Lower leg skin (tissue), 4 donors: Measurements from ENCODE around the gene F2RL3. TPM values are rescaled to one million over a fixed set of nuclear protein-coding genes. Genes with fewer than 3 reads are reported as not detected.
"Not testable (repeated sequence)": the region's sequence is repeated elsewhere in the genome, so short reads cannot be mapped to it uniquely, and the experiment has no call there.

ENCODE experiments used
- DNase-seq, 2 donors: peaks; one replicate each; pipeline ENCODE4 v3.0.0-alpha.2; 2019; ENCODE audit warnings: low spot score in 2 of 2
- H3K4me3 ChIP-seq: fragments of 200-600 bp; sonication (generic); 2 replicates; pipeline ENCODE4 v1.5.1; 2017; ENCODE audit warnings: mild to moderate bottlenecking, low read depth; ENCODE audit not compliant: poor library complexity, severe bottlenecking
- POLR2A ChIP-seq, 2 donors: fragments of 450-650 bp; IDR thresholded peaks; one replicate each; pipeline ENCODE4 v1.6.1; 2016 to 2017; ENCODE audit warnings: antibody characterized with exemption in 2 of 2, mild to moderate bottlenecking in 1 of 2, moderate library complexity in 1 of 2
- WGBS, 2 donors: methylation state at CpG; one replicate each; pipeline ENCODE4 v1.1.5; 2018; 5-methylcytosine and 5-hydroxymethylcytosine counted together
- intact Hi-C: fragments of 100-400 bp; cut with DNase I; formaldehyde crosslinking; loops from one replicate; pipeline ENCODE4 v1.15.0; 2023; ENCODE audit warnings: low total_unique reads
- total RNA-seq, 4 donors: library from RNA; depleted of rRNA; stranded (reverse); fragments of >200 nt; gene quantifications; one replicate each; pipeline ENCODE4 v1.1.0, GENCODE V29; 2016
- TF ChIP-seq, protein P1 (sequence below), 3 donors: fragments of 450-650 bp; IDR thresholded peaks; one replicate each; pipeline ENCODE4 v1.5.1; 2016; ENCODE audit warnings: antibody characterized with exemption in 3 of 3, mild to moderate bottlenecking in 3 of 3, moderate library complexity in 2 of 3

The F2RL3 gene
- total RNA-seq, 4 donors from 2014 or later, result 3.7 to 11.0 (median 5.6) TPM

DNA sequence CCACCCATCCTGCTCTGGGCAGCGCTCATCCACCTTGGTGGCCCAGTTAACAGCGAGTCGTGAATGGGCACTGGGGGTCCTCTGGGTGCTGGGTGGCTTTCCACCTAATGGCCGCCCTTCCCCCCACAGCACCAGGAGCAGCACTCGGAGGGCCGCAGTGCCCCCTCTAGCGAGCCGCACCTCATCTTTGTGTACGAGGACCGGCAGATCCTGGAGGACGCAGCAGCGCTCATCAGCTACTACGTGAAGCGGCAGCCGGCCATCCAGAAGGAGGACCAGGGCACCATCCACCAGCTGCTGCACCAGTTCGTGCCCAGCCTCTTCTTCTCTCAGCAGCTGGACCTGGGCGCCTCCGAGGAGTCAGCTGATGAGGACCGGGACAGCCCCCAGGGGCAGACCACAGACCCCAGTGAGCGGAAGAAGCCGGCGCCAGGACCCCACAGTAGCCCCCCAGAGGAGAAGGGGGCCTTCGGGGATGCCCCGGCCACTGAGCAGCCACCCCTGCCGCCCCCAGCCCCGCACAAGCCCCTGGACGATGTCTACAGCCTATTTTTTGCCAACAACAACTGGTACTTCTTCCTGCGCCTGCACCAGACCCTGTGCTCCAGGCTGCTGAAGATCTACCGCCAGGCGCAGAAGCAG lies 19.3 kb upstream of the F2RL3 start:
- intact Hi-C loops, result no loop called here
- 94 to 97% methylated on average over 16 to 20 of the region's 30 CpGs for WGBS, 2 donors
- no peak for DNase-seq
- no peak overlapping the region for H3K4me3 ChIP-seq
- no peak for TF ChIP-seq POLR2A (IDR thresholded peaks at IDR 0.05)
- TF ChIP-seq, protein P1, sequence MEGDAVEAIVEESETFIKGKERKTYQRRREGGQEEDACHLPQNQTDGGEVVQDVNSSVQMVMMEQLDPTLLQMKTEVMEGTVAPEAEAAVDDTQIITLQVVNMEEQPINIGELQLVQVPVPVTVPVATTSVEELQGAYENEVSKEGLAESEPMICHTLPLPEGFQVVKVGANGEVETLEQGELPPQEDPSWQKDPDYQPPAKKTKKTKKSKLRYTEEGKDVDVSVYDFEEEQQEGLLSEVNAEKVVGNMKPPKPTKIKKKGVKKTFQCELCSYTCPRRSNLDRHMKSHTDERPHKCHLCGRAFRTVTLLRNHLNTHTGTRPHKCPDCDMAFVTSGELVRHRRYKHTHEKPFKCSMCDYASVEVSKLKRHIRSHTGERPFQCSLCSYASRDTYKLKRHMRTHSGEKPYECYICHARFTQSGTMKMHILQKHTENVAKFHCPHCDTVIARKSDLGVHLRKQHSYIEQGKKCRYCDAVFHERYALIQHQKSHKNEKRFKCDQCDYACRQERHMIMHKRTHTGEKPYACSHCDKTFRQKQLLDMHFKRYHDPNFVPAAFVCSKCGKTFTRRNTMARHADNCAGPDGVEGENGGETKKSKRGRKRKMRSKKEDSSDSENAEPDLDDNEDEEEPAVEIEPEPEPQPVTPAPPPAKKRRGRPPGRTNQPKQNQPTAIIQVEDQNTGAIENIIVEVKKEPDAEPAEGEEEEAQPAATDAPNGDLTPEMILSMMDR (IDR thresholded peaks at IDR 0.05), result no peak

DNA sequence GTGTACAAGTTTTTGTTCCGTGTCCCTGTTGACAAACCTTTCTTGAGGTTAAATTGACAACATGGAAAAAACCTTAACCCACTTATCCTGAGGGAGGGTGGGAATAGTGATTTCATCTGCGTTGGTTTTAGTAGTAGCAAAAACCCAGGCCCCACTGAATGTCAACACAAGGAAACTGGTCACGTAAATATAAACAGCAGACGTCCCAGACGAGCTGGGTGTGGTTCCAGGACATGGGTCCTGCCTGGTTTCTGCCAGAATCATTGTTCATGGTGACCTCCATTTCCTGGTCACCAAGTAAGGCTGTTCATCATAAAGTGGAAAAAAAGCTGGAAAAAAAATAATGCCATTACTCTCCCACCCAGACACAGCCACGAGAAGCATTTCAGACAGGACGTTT lies 16.9 kb upstream of the F2RL3 start:
- intact Hi-C loops, result no loop called here
- WGBS, 2 donors, result 60 to 74% methylated on average over 7 of the region's 7 CpGs
- no peak for DNase-seq
- no peak overlapping the region for H3K4me3 ChIP-seq
- no peak for TF ChIP-seq POLR2A (IDR thresholded peaks at IDR 0.05)
- TF ChIP-seq, protein P1 (IDR thresholded peaks at IDR 0.05), result no peak

DNA sequence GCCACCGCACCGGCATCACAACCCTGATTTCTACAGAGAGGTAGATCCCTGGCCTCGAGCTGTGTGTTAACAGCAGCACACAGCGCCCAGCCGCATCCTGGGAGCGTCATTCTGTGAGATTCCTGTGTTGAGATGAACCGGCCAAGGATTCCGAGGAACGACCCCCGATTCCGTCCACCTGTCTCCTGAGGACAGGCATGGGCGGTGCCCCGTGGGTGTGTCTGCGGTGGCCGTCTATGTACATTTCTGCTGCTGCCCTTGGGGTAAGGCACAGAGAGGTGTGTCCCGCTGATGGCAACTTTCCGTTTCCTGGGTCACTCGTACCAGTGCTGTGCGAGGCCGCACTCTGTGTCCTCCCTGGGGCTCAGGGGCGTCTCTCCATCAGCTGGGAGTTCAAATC lies 16.1 kb upstream of the F2RL3 start:
- 92 to 94% methylated on average over 21 of the region's 21 CpGs for WGBS, 2 donors

DNA sequence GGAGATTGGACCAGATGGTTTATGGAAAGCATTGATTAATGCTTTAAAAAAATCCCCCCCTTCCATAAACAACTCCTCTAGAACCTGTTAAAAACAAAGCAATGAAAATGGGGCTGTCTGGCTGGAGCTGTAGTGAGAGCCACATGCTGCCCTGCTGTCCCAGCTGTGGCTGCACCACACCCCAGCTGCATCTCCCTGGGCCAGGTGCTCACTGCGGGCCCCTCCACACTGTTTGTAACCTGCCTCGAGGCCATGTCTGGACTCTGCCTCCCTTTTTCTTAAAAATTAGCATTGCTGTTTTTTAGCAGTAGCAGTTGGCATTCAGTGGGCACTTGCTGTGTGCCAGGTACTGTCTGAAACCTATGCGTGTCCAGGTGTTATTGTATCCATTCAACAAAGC lies 15.2 kb upstream of the F2RL3 start:
- TF ChIP-seq, protein P1 (IDR thresholded peaks at IDR 0.05), result no peak
- TF ChIP-seq POLR2A (IDR thresholded peaks at IDR 0.05), result no peak
- no peak for DNase-seq
- intact Hi-C loops, result no loop called here
- 85 to 91% methylated on average over 3 of the region's 3 CpGs for WGBS, 2 donors
- no peak overlapping the region for H3K4me3 ChIP-seq

More for the DNA sequence above, 16.1 kb upstream of the F2RL3 start:
- H3K4me3 ChIP-seq, result no peak overlapping the region
- intact Hi-C loops, result no loop called here
- no peak for DNase-seq
- TF ChIP-seq POLR2A (IDR thresholded peaks at IDR 0.05), result no peak
- TF ChIP-seq, protein P1 (IDR thresholded peaks at IDR 0.05), result no peak

DNA sequence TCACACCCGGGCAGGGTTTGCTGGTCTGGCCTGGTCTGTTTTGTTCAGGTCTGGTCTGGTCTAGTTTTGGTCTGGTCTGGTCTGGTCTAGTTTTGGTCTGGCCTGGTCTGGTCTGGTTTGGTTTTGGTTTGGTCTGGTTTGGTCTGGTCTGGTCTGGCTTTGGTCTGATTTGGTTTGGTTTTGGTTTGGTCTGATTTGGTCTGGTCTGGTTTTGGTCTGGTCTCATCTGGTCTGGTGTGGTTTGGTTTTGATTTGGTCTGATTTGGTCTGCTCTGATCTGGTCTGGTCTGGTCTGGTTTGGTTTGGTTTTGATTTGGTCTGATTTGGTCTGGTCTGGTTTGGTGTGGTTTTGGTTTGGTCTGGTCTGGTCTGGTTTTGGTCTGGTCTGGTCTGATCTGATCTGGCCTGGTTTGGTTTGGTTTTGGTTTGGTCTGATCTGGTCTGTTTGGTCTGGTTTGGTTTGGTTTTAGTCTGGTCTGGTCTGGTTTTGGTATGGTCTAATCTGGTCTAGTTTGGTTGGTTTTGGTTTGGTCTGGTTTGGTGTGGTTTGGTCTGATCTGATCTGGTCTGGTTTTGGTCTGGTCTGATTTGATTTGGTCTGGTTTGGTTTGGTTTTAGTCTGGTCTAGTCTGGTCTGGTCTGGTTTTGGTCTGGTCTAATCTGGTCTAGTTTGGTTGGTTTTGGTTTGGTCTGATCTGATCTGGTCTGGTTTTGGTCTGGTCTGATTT lies 14.4 kb upstream of the F2RL3 start:
- WGBS, 2 donors, result 76 to 80% methylated on average over 1 of the region's 1 CpG
- DNase-seq, result no peak
- intact Hi-C loops, result no loop called here
- H3K4me3 ChIP-seq, result no peak overlapping the region
- TF ChIP-seq POLR2A (IDR thresholded peaks at IDR 0.05), result no peak
- TF ChIP-seq, protein P1 (IDR thresholded peaks at IDR 0.05), result no peak

DNA sequence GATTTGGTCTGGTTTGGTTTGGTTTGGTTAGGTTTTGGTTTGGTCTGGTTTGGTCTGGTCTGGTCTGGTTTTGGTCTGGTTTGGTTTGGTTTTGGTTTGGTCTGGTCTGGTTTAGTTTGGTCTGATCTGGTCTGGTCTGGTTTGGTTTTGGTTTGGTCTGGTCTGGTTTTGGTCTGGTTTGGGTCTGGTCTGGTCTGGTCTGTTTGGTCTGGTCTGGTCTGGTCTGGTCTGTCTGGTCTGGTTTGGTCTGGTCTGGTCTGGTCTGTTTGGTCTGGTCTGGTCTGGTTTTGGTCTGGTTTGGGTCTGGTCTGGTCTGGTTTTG lies 13.9 kb upstream of the F2RL3 start:
- intact Hi-C loops, H3K4me3 ChIP-seq, DNase-seq: not testable (repeated sequence)
